Measurements from ENCODE around the gene LRG1. TPM values are rescaled to one million over a fixed set of nuclear protein-coding genes. Genes with fewer than 3 reads are reported as not detected.

Gene LRG1
- total RNA-seq, 1 experiment from 2014 or later = 0.81 TPM

- no peak for TF ChIP-seq ZNF281 (CRISPR knock-in tag; IDR thresholded peaks at IDR 0.05)
- TF ChIP-seq TEAD1 (CRISPR knock-in tag; IDR thresholded peaks at IDR 0.05) = no peak
- no peak for TF ChIP-seq TP53 (CRISPR knock-in tag; IDR thresholded peaks at IDR 0.05)
- no peak for TF ChIP-seq ZNF425 (CRISPR knock-in tag; conservative IDR thresholded peaks at IDR 0.05)
- no peak for TF ChIP-seq ATF3 (CRISPR knock-in tag; conservative IDR thresholded peaks at IDR 0.05)
- TF ChIP-seq SMAD3 (CRISPR knock-in tag; IDR thresholded peaks at IDR 0.05; ENCODE audit: borderline replicate concordance) = no peak
- TF ChIP-seq TEAD4 (CRISPR knock-in tag; IDR thresholded peaks at IDR 0.05) = no peak
- no peak for TF ChIP-seq HMGA2 (CRISPR knock-in tag; IDR thresholded peaks at IDR 0.05)
- TF ChIP-seq RELA (CRISPR knock-in tag; IDR thresholded peaks at IDR 0.05; ENCODE audit: borderline replicate concordance) = no peak
- TF ChIP-seq E2F4 (CRISPR knock-in tag; IDR thresholded peaks at IDR 0.05; ENCODE audit: borderline replicate concordance, low read depth) = no peak
- no peak for TF ChIP-seq USF1 (CRISPR knock-in tag; IDR thresholded peaks at IDR 0.05)
- TF ChIP-seq IRF1 (CRISPR knock-in tag; IDR thresholded peaks at IDR 0.05) = no peak
- no peak for TF ChIP-seq ATF2 (CRISPR knock-in tag; IDR thresholded peaks at IDR 0.05; ENCODE audit: borderline replicate concordance, low read depth)
- no peak for TF ChIP-seq FOXP4 (CRISPR knock-in tag; IDR thresholded peaks at IDR 0.05)
- TF ChIP-seq ZNF232 (CRISPR knock-in tag; IDR thresholded peaks at IDR 0.05) = no peak
- TF ChIP-seq AFF4 (CRISPR knock-in tag; IDR thresholded peaks at IDR 0.05; ENCODE audit: borderline replicate concordance) = no peak
- TF ChIP-seq JAZF1 (CRISPR knock-in tag; IDR thresholded peaks at IDR 0.05) = no peak
- no peak for TF ChIP-seq ZNF121 (CRISPR knock-in tag; IDR thresholded peaks at IDR 0.05)
- TF ChIP-seq ZSCAN18 (CRISPR knock-in tag; IDR thresholded peaks at IDR 0.05) = no peak
- no peak for TF ChIP-seq MXD4 (CRISPR knock-in tag; IDR thresholded peaks at IDR 0.05; ENCODE audit: borderline replicate concordance)
These were observed 44.3 kb upstream of the LRG1 start (continued) for GRCh38 chr19:4583961-4584669.

All from WTC11 (cell line).